GM21390 (cell line): Measurements from ENCODE around the gene MEGF11.

Experiments
- ATAC-seq: cut with Tn5 transposase; IDR thresholded peaks from one replicate; pipeline ENCODE4 v1.9.1; 2021; ENCODE audit not compliant: unreplicated experiment

Gene MEGF11

DNA sequence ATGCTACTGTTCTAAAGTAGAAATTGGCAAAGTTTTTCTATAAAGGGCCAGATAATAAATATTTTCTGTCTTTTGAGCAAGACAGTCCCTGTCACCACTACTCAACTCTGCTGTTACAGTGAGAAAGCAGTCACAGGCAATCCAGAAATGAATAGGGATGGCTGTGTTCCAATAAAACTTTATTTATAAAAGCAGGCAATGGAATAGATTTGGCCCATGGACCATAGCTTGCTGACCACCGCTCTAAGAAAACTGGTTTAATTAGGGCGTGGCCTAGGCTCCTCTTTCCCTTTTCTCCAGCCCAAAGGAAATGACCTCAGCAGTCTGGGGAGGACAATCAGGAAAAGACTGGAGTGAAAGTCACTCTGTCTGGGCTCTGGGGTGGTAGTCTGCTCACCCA, 183.8 kb downstream of the MEGF11 start:
- no peak for ATAC-seq

DNA sequence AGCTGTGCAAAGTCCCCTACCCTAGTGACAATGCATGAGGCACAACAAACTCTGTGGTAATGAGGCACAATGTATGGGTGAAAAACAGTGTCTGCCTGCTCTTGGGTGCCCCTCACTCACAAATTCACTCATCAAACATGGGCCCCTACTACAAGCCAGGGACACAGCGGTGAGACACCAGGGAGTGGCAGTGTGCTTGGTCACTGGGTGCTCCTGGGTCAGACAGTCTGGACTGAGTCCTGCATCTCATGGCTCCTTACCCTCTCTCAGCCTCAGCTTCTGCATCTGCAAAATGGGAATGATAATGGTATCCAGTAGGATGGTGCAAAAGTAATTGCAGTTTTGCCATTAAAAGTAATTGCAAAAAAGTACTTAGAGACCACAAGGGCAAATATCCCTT, 184.7 kb downstream of the MEGF11 start:
- no peak for ATAC-seq

GRCh38 chr15:66067687-66068086, 185.9 kb downstream of the MEGF11 start:
- no peak for ATAC-seq

- ATAC-seq, result no peak
Observed at GRCh38 chr15:66066481-66066880, 187.1 kb downstream of the MEGF11 start.

DNA sequence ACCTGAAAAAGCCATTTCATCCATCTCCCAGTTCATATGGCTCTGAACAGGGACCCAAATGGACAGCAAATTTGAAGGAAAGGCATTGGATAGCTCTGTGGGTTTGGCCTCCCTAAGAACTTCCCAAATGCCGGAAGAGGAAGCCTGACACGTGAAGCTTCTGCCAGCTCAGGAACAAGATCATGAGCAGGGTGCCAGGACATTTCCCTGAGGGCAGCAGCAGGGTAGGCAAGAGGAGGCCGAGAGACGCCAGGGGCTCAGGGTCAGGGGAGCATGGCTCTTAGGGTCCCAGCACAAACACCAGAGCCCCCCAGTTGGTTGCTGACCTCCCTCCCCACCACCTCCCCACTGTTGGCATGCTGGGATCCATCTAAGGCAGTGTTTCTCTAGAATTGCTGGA, 187.5 kb downstream of the MEGF11 start:
- no peak for ATAC-seq

DNA sequence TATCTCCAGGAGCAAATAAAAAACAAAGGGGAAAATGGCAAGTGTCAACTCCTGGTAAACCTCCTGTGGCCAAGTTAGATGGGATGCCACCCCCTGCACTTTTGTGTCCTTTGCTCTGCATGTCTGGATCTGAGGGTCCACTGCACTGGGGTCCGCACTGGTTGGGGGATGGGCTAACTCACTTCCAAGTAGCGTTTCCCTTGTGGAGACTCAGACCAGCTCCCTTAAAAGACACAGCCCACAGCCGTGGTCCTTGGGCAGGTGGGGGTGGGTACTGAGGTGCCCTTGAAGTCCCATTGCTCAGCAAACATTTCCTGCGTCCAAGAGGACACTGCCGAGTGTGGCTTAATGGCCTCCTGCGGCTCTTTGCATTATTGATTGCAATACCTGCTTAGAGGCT, 188.2 kb downstream of the MEGF11 start:
- no peak for ATAC-seq

GRCh38 chr15:66063147-66063546, 190.4 kb downstream of the MEGF11 start:
- ATAC-seq, result no peak

DNA sequence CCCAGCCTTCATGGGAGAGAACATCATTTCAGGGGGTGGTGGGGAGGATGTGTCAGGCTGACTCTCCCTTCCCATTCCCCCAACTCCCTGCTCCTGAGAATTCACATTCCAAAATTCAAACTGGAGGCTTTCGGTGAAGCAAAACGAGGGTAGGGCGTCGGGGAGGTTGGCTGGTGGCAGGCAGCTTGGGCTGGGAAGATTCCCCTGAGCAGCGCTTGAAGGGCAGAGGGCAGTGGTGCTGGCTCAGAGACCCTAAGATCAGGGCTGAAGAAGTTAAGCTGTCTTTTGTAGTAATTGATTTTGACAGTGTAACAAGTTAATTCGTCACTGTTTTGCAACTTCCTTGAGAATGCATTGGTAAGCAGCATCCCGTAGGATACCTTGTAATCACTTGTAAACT, 196.5 kb downstream of the MEGF11 start:
- ATAC-seq, result no peak

DNA sequence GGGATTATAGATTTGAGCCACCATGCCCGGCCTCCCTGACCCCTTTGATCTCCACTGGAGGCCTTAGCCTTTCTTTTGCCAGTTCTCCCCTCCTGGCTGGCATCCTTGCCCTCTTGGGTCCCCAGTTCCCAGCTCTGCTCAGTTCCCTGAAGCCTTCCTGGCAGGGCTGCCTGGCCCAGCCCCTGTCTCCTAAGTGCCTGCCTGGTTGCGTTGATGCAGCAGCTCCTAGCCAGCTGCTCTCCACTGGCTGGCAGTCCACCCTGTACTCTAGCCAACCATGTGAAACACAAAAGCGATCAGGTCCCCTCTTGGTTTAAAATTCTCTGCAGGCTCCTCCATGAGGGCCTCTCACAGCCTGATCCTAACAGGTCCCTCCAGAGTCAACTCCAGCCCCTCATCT, 199.6 kb downstream of the MEGF11 start:
- no peak for ATAC-seq

DNA sequence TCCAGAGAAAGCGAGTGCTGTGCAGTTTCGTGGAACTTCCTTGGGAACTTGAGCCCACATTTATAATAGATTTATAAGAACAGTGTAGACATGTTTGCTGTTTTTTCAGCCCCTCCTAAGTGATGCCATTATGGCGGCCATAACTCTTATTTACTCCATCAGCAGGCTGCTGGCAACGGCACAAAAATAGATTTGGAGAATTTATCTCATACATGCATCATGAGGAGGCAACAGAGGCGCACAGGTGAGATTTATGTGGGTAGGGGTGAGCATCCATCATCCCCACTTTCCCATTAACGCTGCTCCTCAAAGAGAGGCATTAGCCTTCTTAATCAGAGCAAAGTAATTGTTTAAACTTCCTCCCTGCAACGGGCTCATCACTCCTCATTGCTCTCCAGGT, 201.7 kb downstream of the MEGF11 start:
- no peak for ATAC-seq

DNA sequence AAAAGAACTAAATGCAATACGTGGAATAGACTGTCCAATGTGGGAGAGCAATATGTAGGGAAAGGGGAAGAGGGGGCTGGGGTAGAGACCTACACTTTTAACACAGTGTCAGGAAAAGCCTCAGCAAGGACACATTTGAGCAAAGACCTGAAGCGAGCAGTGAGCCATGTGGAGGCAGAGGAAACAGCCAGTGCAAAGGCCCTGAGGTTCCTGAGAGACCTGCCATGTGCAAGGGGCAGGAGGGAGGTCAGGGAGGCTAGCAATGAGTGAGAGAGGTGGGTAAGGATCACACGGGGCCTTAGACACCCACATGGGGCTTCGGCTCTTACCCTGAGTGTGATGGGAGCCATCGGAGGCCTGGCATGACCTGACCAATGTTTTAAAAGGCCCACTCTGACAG, 203.3 kb downstream of the MEGF11 start:
- no peak for ATAC-seq

GRCh38 chr15:66049353-66049752, 204.2 kb downstream of the MEGF11 start:
- ATAC-seq, result no peak

GRCh38 chr15:66047321-66048024, 206.1 kb downstream of the MEGF11 start:
- no peak for ATAC-seq

GRCh38 chr15:66046751-66047150, 206.8 kb downstream of the MEGF11 start:
- no peak for ATAC-seq

DNA sequence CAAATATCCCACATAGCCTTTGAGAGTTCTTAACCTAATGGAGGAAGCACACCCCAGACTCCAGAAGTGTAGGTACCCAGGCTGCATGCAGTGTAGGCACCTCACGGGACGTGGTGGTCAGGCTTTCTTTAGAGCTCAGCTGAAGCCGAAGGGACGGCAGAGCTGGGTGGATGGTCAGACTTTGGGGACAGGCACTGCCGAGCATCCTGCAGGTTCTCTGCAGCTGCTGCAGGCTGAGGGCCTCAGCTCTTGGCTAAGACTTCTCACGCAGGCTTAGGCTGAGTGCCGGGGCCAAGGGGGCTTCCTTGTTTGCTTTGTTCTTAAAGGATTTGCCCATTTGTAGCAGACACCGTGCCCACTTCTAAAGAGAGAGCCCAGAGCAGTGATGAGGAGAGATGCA, 207.2 kb downstream of the MEGF11 start:
- ATAC-seq, result no peak

DNA sequence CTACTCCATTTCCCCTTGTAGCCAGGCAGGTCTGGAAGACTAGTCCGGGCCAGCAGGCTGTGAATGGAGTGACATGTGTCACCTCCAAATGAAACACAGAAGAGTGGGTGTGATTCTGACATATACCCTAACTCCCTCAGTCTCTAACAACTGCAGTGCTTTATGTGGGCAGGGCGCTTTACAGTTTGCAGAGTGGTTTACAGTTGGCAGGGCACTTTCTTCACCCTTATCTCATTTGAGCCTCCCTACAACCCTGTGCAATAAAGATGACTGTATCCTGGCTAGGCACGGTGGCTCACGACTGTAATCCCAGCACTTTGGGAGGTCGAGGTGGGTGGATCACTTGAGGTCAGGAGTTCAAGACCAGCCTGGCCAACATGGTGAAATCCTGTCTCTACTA, 208.0 kb downstream of the MEGF11 start:
- no peak for ATAC-seq

DNA sequence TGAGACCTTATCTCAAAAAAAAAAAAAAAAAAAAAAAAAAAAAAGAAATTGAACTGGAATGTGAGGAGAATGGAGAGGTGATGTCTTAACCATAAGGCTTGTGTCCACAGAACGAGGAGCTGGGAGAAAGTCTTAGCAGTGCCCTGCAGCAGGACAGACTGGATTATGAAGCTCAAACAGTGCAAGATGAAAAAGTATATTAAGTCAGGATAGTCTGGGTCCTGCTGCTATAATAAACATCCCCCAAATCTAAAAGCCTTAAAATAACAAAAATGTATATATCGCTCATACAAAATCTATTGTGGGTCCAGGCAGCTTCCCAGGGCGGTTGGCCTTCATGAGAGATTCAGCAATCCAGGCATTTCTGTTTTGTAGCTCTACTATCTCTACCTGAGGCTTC, 208.7 kb downstream of the MEGF11 start:
- no peak for ATAC-seq

DNA sequence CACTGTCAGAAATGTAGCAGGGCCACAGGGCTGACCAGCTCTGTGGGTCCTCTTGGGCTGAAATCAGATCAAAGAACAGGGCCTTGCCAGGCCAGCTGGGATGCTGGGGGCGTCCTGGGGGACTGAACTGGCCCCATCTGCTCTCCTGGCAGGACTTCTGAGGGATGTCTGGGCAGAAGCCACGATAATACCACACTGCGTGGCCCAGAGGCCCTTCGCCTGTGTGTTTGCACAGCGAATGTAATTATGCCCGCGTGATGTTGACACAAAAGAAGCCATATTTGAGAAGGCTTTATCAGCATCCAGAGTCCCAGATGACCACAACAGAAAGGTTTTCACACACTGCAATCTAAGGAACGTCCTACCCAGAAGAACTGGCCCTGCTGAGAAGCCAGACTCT, 210.3 kb downstream of the MEGF11 start:
- no peak for ATAC-seq

DNA sequence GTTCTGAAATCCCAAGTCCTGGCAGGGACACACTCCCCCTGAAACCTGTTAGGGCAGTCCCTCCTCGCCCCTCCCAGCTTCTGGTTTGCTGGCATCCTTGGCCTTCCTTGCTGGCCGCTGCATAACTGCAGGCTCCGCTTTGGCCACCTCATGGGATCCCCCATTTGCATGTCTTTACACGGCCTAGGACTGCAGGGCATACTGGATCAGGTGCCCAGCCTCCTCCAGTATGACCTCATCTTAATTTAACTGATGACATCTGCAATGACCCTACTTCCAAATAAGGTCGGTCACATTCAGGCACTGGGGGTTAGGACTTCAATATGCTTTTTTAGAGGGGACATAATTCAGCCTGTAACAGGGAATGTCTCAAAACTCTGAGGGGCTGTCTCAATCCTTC, 210.9 kb downstream of the MEGF11 start:
- ATAC-seq, result no peak

GRCh38 chr15:66041276-66041675, 212.3 kb downstream of the MEGF11 start:
- no peak for ATAC-seq

- ATAC-seq, result no peak
Observed at GRCh38 chr15:66040211-66040892, 213.2 kb downstream of the MEGF11 start.

DNA sequence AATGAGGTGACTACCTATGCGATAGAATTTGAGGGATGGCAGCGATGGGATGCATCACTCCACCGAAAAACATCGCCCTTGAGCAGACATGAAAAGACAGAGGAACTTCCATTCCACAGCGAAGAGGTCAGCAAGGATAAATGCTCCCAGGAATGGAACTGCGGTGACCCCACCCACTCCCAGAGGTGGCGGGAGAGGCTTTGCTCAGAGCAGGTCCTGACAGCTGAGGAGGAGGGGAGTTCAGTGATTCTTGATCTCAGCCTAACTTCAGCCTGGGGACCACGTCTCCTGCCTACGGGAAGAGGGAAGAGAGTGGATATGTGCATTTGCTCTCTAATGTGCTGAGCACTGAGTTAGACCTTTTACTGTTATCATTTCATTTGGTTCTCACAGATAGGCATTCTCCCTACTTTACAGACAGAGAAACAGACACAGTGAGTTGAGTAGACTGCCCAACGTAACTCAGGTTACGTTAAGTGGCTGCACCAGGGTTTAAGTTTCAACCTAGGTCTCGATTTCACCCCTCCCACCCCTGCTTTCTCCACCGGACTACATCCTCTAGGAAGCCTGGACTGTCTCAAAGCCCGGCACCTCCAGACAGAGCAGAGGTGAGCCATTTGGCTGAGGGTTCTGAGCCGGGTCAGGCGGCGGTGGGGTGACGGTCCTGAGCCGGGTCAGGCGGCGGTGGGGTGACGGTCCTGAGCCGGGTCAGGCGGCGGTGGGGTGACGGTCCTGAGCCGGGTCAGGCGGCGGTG, 214.3 kb downstream of the MEGF11 start:
- ATAC-seq, result no peak
